H9 (cell line): ENCODE measurements around the gene TUBA4A. TPM values are rescaled to one million over a fixed set of nuclear protein-coding genes. Genes with fewer than 3 reads are reported as not detected.

Experiments used
- DNase-seq: peaks from one replicate; pipeline ENCODE4 v3.0.0-alpha.2; 2017
- H2AFZ ChIP-seq: one replicate; pipeline ENCODE4 v1.6.1; 2013; ENCODE audit warnings: mild to moderate bottlenecking, low read length, control low read depth, moderate library complexity
- H2AK5ac ChIP-seq: 2 replicates; pipeline ENCODE4 v1.6.1; 2013; ENCODE audit warnings: low read length, control low read depth, mixed read lengths; ENCODE audit not compliant: insufficient read length
- H2BK120ac ChIP-seq: one replicate; pipeline ENCODE4 v1.6.1; 2013; ENCODE audit warnings: low read depth, mild to moderate bottlenecking, low read length, control low read depth, inconsistent platforms; ENCODE audit not compliant: poor library complexity, severe bottlenecking
- H2BK12ac ChIP-seq: 2 replicates; pipeline ENCODE4 v1.6.1; 2013; ENCODE audit warnings: low read length, control low read depth, mixed read lengths, low read depth; ENCODE audit not compliant: insufficient read length
- H2BK15ac ChIP-seq: 2 replicates; pipeline ENCODE4 v1.6.1; 2013; ENCODE audit warnings: low read depth, low read length, control low read depth
- H2BK20ac ChIP-seq: one replicate; pipeline ENCODE4 v1.6.1; 2013; ENCODE audit warnings: low read depth, mild to moderate bottlenecking, low read length, control low read depth, inconsistent platforms; ENCODE audit not compliant: poor library complexity, severe bottlenecking
- H2BK5ac ChIP-seq: 2 replicates; pipeline ENCODE4 v1.6.1; 2013; ENCODE audit warnings: low read length, control low read depth, mixed read lengths; ENCODE audit not compliant: insufficient read length
- H3K14ac ChIP-seq: 2 replicates; pipeline ENCODE4 v1.6.1; 2013; ENCODE audit warnings: low read length, control low read depth; ENCODE audit not compliant: insufficient read depth
- H3K18ac ChIP-seq: 2 replicates; pipeline ENCODE4 v1.6.1; 2013; ENCODE audit warnings: low read depth, mild to moderate bottlenecking, mixed read lengths, low read length, control low read depth; ENCODE audit not compliant: insufficient read length
- H3K23ac ChIP-seq: 2 replicates; pipeline ENCODE4 v1.6.1; 2013; ENCODE audit warnings: low read length, control low read depth, mixed read lengths, low read depth; ENCODE audit not compliant: insufficient read length
- H3K23me2 ChIP-seq: 2 replicates; pipeline ENCODE4 v1.6.1; 2013; ENCODE audit warnings: low read depth, mild to moderate bottlenecking, mixed read lengths, low read length, control low read depth; ENCODE audit not compliant: insufficient read length, poor library complexity, severe bottlenecking
- H3K27ac ChIP-seq: 2 replicates; pipeline ENCODE4 v1.5.1; 2013; ENCODE audit warnings: low read length, control low read depth, mixed read lengths, low read depth; ENCODE audit not compliant: insufficient read length
- H3K27me3 ChIP-seq: 2 replicates; pipeline ENCODE4 v1.6.1; 2013; ENCODE audit warnings: low read length, control low read depth, inconsistent platforms; ENCODE audit not compliant: insufficient read depth
- H3K4ac ChIP-seq: 2 replicates; pipeline ENCODE4 v1.6.1; 2013; ENCODE audit warnings: low read depth, mild to moderate bottlenecking, control low read depth, inconsistent platforms, low read length, moderate library complexity
- H3K4me1 ChIP-seq: 2 replicates; pipeline ENCODE4 v1.6.1; 2013; ENCODE audit warnings: low read length, control low read depth, inconsistent platforms; ENCODE audit not compliant: insufficient read depth
- H3K4me2 ChIP-seq: 2 replicates; pipeline ENCODE4 v1.6.1; 2013; ENCODE audit warnings: low read length, control low read depth, mixed read lengths; ENCODE audit not compliant: insufficient read length, insufficient read depth
- H3K56ac ChIP-seq: 2 replicates; pipeline ENCODE4 v1.6.1; 2013; ENCODE audit warnings: low read depth, mild to moderate bottlenecking, mixed read lengths, low read length, control low read depth; ENCODE audit not compliant: insufficient read length
- H3K79me1 ChIP-seq: 2 replicates; pipeline ENCODE4 v1.6.1; 2013; ENCODE audit warnings: low read depth, mild to moderate bottlenecking, moderate library complexity, low read length, control low read depth, inconsistent platforms; ENCODE audit not compliant: insufficient read depth, poor library complexity, severe bottlenecking
- H3K79me2 ChIP-seq: 2 replicates; pipeline ENCODE4 v1.6.1; 2013; ENCODE audit warnings: low read length, control low read depth, inconsistent platforms; ENCODE audit not compliant: insufficient read depth
- H3K9ac ChIP-seq: 2 replicates; pipeline ENCODE4 v1.6.1; 2013; ENCODE audit warnings: low read length, control low read depth, mixed read lengths; ENCODE audit not compliant: insufficient read length; ENCODE audit errors: extremely low read depth
- H3K9me3 ChIP-seq: one replicate; pipeline ENCODE4 v1.6.1; 2013; ENCODE audit warnings: low read depth, low read length, inconsistent platforms; ENCODE audit not compliant: control insufficient read depth
- H3T11ph ChIP-seq: one replicate; pipeline ENCODE4 v1.6.1; 2013; ENCODE audit warnings: mild to moderate bottlenecking, low read length, control low read depth, inconsistent platforms
- H4K20me1 ChIP-seq: one replicate; pipeline ENCODE4 v1.6.1; 2013; ENCODE audit not compliant: control insufficient read depth, insufficient read length, insufficient read depth
- H4K5ac ChIP-seq: 2 replicates; pipeline ENCODE4 v1.6.1; 2013; ENCODE audit warnings: low read depth, mild to moderate bottlenecking, mixed read lengths, low read length, control low read depth; ENCODE audit not compliant: insufficient read length
- H4K8ac ChIP-seq: replicated peaks from 2 replicates; pipeline ENCODE4 v1.6.1; 2013; ENCODE audit warnings: low read length, control low read depth, mixed read lengths, low read depth; ENCODE audit not compliant: insufficient read length
- H4K91ac ChIP-seq: 2 replicates; pipeline ENCODE4 v1.6.1; 2013; ENCODE audit warnings: low read depth, mild to moderate bottlenecking, moderate library complexity, mixed read lengths, low read length, control low read depth; ENCODE audit not compliant: insufficient read length
- H3K27ac Mint-ChIP-seq, 3 experiments: 2 replicates in 2 of 3; 3 replicates in 1 of 3; pipeline ENCODE4 v1.8.0; 2020 to 2021; ENCODE audit warnings: mixed read lengths in 3 of 3, mild to moderate bottlenecking in 1 of 3, moderate library complexity in 1 of 3
- H3K27me3 Mint-ChIP-seq: 2 replicates; pipeline ENCODE4 v1.8.0; 2021; ENCODE audit warnings: low read depth, mild to moderate bottlenecking, moderate library complexity, mixed read lengths
- H3K36me3 Mint-ChIP-seq, 3 experiments: 2 replicates in 2 of 3; 3 replicates in 1 of 3; pipeline ENCODE4 v1.8.0; 2020 to 2021; ENCODE audit warnings: low read depth in 3 of 3, mixed read lengths in 3 of 3; ENCODE audit not compliant: insufficient read depth in 1 of 3
- H3K4me1 Mint-ChIP-seq, 2 experiments: 2 replicates each; pipeline ENCODE4 v1.8.0; 2020; ENCODE audit warnings: mixed read lengths in 2 of 2
- H3K4me3 Mint-ChIP-seq, 2 experiments: 2 replicates in 1 of 2; 3 replicates in 1 of 2; pipeline ENCODE4 v1.8.0; 2020 to 2021; ENCODE audit warnings: mild to moderate bottlenecking in 2 of 2, mixed read lengths in 2 of 2, moderate library complexity in 1 of 2
- H3K9me3 Mint-ChIP-seq, 2 experiments: 2 replicates in 1 of 2; 3 replicates in 1 of 2; pipeline ENCODE4 v1.8.0; 2020; ENCODE audit warnings: mild to moderate bottlenecking in 2 of 2, mixed read lengths in 2 of 2, moderate library complexity in 1 of 2
- WGBS: extraction: QIAGEN DNeasy Blood & Tissue Kit; methylation state at CpG from one replicate; pipeline ENCODE4 v1.1.7; 2013; ENCODE audit warnings: missing lambda C conversion rate, low lambda C conversion rate, mixed read lengths; ENCODE audit not compliant: insufficient read length; ENCODE audit errors: extremely low coverage; 5-methylcytosine and 5-hydroxymethylcytosine counted together
- total RNA-seq: library from RNA; stranded (reverse); gene quantifications from 2 replicates; pipeline ENCODE4 v1.2.1, GENCODE V29; 2021
- TF ChIP-seq, protein P1 (sequence below): fragments of 200-600 bp; sonication (generic); conservative IDR thresholded peaks from 3 replicates; pipeline ENCODE4 v1.8.0; 2021; ENCODE audit warnings: antibody characterized with exemption, mild to moderate bottlenecking

The TUBA4A gene
- total RNA-seq, 1 experiment from 2014 or later: 25.5 TPM

DNA sequence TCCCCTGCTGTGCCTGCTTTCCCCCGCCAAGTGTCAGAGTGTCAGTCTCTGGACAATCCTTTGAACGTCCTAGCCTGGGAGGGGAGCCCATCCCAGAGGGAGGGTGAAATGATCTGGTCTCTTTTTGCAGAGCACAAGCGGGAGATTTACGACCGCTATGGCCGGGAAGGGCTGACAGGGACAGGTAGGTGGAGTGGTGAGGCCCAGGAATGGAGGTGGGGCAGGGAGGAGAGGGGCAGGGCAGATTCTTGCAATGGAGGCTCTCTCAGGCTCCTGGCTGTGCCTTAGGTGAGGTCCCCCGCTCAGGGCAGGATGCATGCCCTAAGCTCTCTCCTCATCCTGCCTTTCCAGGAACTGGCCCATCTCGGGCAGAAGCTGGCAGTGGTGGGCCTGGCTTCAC, 27.9 kb upstream of the TUBA4A start:
- Histone ChIP-seq H3K79me2 (no peaks in the 10 kb centered on the region), H3K27ac (no peak overlapping the region), H3K23ac (no peak overlapping the region), H3K27me3 (no peaks in the 10 kb centered on the region), H2BK120ac (no peak overlapping the region), H3K4me1 (no peaks in the 10 kb centered on the region; the same call in 1 of the 2 replicates), H3K9ac (no peak overlapping the region), H3K4ac (no peak overlapping the region), H4K20me1 (no peaks in the 10 kb centered on the region), H2BK5ac (no peak overlapping the region), H3K79me1 (no peaks in the 10 kb centered on the region), H3K56ac (no peak overlapping the region), H2AFZ (no peak overlapping the region), H4K5ac (no peak overlapping the region), H2BK15ac (no peak overlapping the region), H3K14ac (no peak overlapping the region), H2BK20ac (no peak overlapping the region), H4K8ac (no peak overlapping the region), H4K91ac (no peak overlapping the region), H3K9me3 (no peaks in the 10 kb centered on the region), H2BK12ac (no peak overlapping the region), H3K23me2 (peaks cover 12% of the 10 kb centered on the region), H2AK5ac (no peak overlapping the region), H3K4me2 (no peak overlapping the region), H3T11ph (no peak overlapping the region), H3K18ac (no peak overlapping the region)
- Mint-ChIP-seq H3K36me3 (peaks cover 4 to 34% (median 17%) of the 10 kb centered on the region in 3 experiments; a peak in 6 of 7 replicates), H3K27me3 (peaks cover 2% of the 10 kb centered on the region), H3K4me3 (no peak overlapping the region; a peak in 1 of 5 replicates), H3K4me1 (peaks cover 34 to 41% of the 10 kb centered on the region in 2 experiments), H3K27ac (no peak overlapping the region), H3K9me3 (no peaks in the 10 kb centered on the region)
- no peak for DNase-seq
- WGBS: no CpG with 5 or more reads among the region's 8 CpGs
- TF ChIP-seq, protein P1, sequence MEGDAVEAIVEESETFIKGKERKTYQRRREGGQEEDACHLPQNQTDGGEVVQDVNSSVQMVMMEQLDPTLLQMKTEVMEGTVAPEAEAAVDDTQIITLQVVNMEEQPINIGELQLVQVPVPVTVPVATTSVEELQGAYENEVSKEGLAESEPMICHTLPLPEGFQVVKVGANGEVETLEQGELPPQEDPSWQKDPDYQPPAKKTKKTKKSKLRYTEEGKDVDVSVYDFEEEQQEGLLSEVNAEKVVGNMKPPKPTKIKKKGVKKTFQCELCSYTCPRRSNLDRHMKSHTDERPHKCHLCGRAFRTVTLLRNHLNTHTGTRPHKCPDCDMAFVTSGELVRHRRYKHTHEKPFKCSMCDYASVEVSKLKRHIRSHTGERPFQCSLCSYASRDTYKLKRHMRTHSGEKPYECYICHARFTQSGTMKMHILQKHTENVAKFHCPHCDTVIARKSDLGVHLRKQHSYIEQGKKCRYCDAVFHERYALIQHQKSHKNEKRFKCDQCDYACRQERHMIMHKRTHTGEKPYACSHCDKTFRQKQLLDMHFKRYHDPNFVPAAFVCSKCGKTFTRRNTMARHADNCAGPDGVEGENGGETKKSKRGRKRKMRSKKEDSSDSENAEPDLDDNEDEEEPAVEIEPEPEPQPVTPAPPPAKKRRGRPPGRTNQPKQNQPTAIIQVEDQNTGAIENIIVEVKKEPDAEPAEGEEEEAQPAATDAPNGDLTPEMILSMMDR: no peak
